Measurements from ENCODE around the gene MCM5.
A peak's percentile ranks its signal among the peaks of the same experiment; 100 is the strongest.

MCM5 gene

GRCh38 chr22:35411102-35411501 is 11.2 kb downstream of the MCM5 start:
- Histone ChIP-seq H3K9ac (peak overlapping the region; percentile 73 to 85 (median 81)), H3K27me3 (no peaks in the 10 kb centered on the region), H3K27ac (peak overlapping the region; percentile 84 to 95 (median 92)), H3K4me3 (peak overlapping the region in 8 of 10 experiments; percentile 16 to 61 (median 45); a peak in 15 of 20 replicates), H3K4me1 (peaks cover 28 to 73% (median 66%) of the 10 kb centered on the region in 10 experiments), H3K9me3 (replicated peaks in 1 of 11) (no peaks in the 10 kb centered on the region), H4K20me1 (peaks cover 0 to 36% (median 15%) of the 10 kb centered on the region in 11 experiments; a peak in 9 of 22 replicates), H3K36me3 (peaks cover 48 to 95% (median 92%) of the 10 kb centered on the region in 11 experiments), H3K4me2 (peak overlapping the region; percentile 82 to 98 (median 93))
- no peak for TF ChIP-seq Cebpa-rat (IDR thresholded peaks at IDR 0.05)

DNA sequence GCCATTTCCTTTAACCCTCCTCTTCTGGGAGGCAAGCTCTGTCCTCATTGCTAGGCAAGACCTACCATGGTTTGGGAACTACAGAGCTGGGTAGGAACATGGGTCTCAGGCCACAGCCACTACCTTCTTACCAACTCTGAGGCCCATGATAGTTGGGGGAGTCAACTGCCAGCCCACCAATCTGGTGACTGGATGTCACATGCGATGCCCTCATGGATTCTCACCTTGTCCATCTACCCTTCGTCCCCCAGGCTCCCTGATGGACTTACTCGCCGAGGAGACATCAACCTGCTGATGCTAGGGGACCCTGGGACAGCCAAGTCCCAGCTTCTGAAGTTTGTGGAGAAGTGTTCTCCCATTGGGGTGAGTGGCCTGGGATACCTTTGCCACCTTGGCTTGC is 13.7 kb downstream of the MCM5 start:
- peaks cover 28 to 64% (median 45%) of the 10 kb centered on the region in 10 experiments for H3K4me1 ChIP-seq
- peak overlapping the region in 5 of 11 experiments; percentile 10 to 28 (median 18); a peak in 4 of 22 replicates for H3K27ac ChIP-seq
- H3K9me3 ChIP-seq (replicated peaks in 1 of 11): no peaks in the 10 kb centered on the region
- no peak overlapping the region for H3K4me2 ChIP-seq
- H3K27me3 ChIP-seq: no peaks in the 10 kb centered on the region
- TF ChIP-seq Cebpa-rat (IDR thresholded peaks at IDR 0.05): no peak
- 0 out of 22 replicates have a peak overlapping the region, but pooled peaks of 2 of the 11 experiments have one; percentile 9 to 10 for H3K9ac ChIP-seq
- H4K20me1 ChIP-seq: peaks cover 0 to 54% (median 35%) of the 10 kb centered on the region in 11 experiments; a peak in 12 of 22 replicates
- H3K36me3 ChIP-seq: peaks cover 65 to 95% (median 92%) of the 10 kb centered on the region in 11 experiments
- no peak overlapping the region for H3K4me3 ChIP-seq

DNA sequence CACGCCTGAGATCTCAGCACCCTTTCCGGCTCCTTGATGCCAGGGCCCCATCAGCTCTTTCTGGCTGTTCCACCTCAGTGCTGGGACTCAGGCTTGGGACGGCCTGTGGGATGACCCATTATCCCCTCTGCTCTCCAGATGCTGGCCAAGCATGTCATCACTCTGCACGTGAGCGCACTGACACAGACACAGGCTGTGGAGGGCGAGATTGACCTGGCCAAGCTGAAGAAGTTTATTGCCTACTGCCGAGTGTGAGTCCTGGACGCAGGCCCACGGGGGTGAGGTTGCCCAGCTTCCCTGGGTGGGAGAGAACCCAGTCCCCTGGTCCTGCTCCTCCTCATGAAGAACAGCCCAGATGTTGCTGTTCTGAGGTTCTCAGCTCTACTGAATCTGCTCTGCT is 17.7 kb downstream of the MCM5 start:
- Histone ChIP-seq H4K20me1 (peaks cover 0 to 81% (median 51%) of the 10 kb centered on the region in 11 experiments; a peak in 17 of 22 replicates), H3K9me3 (replicated peaks in 1 of 11) (no peaks in the 10 kb centered on the region), H3K4me1 (peaks cover 0 to 33% (median 12%) of the 10 kb centered on the region in 10 experiments; a peak in 14 of 20 replicates), H3K27ac (peak overlapping the region in 6 of 11 experiments; percentile 2 to 53 (median 34); a peak in 6 of 22 replicates), H3K36me3 (peaks cover 96 to 100% (median 99%) of the 10 kb centered on the region in 11 experiments), H3K27me3 (no peaks in the 10 kb centered on the region), H3K9ac (peak overlapping the region in 3 of 11 experiments; percentile 8 to 23 (median 17); a peak in 4 of 22 replicates), H3K4me3 (no peak overlapping the region), H3K4me2 (peak overlapping the region in 4 of 11 experiments; percentile 11 to 48 (median 24); a peak in 3 of 22 replicates)
- TF ChIP-seq Cebpa-rat (IDR thresholded peaks at IDR 0.05): no peak

DNA sequence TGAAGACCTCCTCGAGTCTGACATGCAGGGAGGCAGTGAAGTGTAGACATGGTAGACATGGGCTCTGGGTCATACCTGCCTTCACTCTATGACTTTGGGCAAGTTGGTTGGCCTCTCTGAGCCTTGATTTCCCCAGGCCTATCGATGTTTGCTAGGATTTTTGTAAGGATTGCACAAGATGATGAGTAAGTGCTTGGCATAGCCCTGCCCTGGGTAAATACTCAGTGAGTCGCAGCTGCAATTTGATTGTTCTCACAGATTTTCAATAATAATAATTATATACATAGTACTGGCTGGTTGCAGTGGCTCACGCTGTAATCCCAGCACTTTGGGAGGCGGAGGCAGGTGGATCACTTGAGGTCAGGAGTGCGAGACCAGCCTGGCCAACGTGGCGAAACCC is 18.1 kb downstream of the MCM5 start:
- Histone ChIP-seq H3K4me1 (peaks cover 0 to 30% (median 11%) of the 10 kb centered on the region in 10 experiments; a peak in 12 of 20 replicates), H3K4me2 (peak overlapping the region in 4 of 11 experiments; percentile 11 to 48 (median 24); a peak in 3 of 22 replicates), H3K9me3 (replicated peaks in 1 of 11) (no peaks in the 10 kb centered on the region), H3K36me3 (peaks cover 98 to 100% (median 100%) of the 10 kb centered on the region in 11 experiments), H3K9ac (peak overlapping the region in 1 of 11 experiments; percentile 17; a peak in 2 of 22 replicates), H3K27me3 (no peaks in the 10 kb centered on the region), H4K20me1 (peaks cover 0 to 85% (median 56%) of the 10 kb centered on the region in 11 experiments; a peak in 17 of 22 replicates), H3K4me3 (no peak overlapping the region), H3K27ac (peak overlapping the region in 6 of 11 experiments; percentile 2 to 53 (median 34); a peak in 6 of 22 replicates)
- TF ChIP-seq Cebpa-rat (IDR thresholded peaks at IDR 0.05): no peak

GRCh38 chr22:35418731-35419130 is 18.8 kb downstream of the MCM5 start:
- peaks cover 0 to 27% (median 11%) of the 10 kb centered on the region in 10 experiments; a peak in 12 of 20 replicates for H3K4me1 ChIP-seq
- H3K9me3 ChIP-seq (replicated peaks in 1 of 11): no peaks in the 10 kb centered on the region
- TF ChIP-seq Cebpa-rat (IDR thresholded peaks at IDR 0.05): no peak
- H4K20me1 ChIP-seq: peaks cover 0 to 87% (median 62%) of the 10 kb centered on the region in 11 experiments; a peak in 17 of 22 replicates
- H3K27me3 ChIP-seq: no peaks in the 10 kb centered on the region
- H3K4me3 ChIP-seq: no peak overlapping the region
- H3K9ac ChIP-seq: peak overlapping the region in 5 of 11 experiments; percentile 4 to 63 (median 15); a peak in 7 of 22 replicates
- H3K36me3 ChIP-seq: peaks cover 98 to 100% (median 100%) of the 10 kb centered on the region in 11 experiments
- peak overlapping the region in 6 of 11 experiments; percentile 2 to 53 (median 42); a peak in 8 of 22 replicates for H3K4me2 ChIP-seq
- H3K27ac ChIP-seq: peak overlapping the region in 9 of 11 experiments; percentile 10 to 61 (median 39); a peak in 12 of 22 replicates

- Histone ChIP-seq H3K4me1 (peaks cover 0 to 32% (median 11%) of the 10 kb centered on the region in 10 experiments; a peak in 12 of 20 replicates), H3K4me2 (no peak overlapping the region), H3K9ac (no peak overlapping the region), H4K20me1 (peaks cover 0 to 91% (median 72%) of the 10 kb centered on the region in 11 experiments; a peak in 17 of 22 replicates), H3K4me3 (no peak overlapping the region), H3K36me3 (peaks cover 98 to 100% (median 100%) of the 10 kb centered on the region in 11 experiments), H3K27me3 (no peaks in the 10 kb centered on the region), H3K27ac (peak overlapping the region in 2 of 11 experiments; percentile 10 to 30; a peak in 1 of 22 replicates), H3K9me3 (replicated peaks in 1 of 11) (no peaks in the 10 kb centered on the region)
- no peak for TF ChIP-seq Cebpa-rat (IDR thresholded peaks at IDR 0.05)
Observed at GRCh38 chr22:35419756-35420155, 19.8 kb downstream of the MCM5 start.

GRCh38 chr22:35421121-35421520 is 21.2 kb downstream of the MCM5 start:
- H3K4me3 ChIP-seq: no peak overlapping the region
- no peak overlapping the region; a peak in 1 of 22 replicates for H3K9ac ChIP-seq
- no peak for TF ChIP-seq Cebpa-rat (IDR thresholded peaks at IDR 0.05)
- H3K4me1 ChIP-seq: peaks cover 6 to 41% (median 15%) of the 10 kb centered on the region in 10 experiments; a peak in 19 of 20 replicates
- no peaks in the 10 kb centered on the region for H3K27me3 ChIP-seq
- peaks cover 0 to 95% (median 80%) of the 10 kb centered on the region in 11 experiments; a peak in 18 of 22 replicates for H4K20me1 ChIP-seq
- no peaks in the 10 kb centered on the region for H3K9me3 ChIP-seq (replicated peaks in 1 of 11)
- peaks cover 95 to 100% (median 99%) of the 10 kb centered on the region in 11 experiments for H3K36me3 ChIP-seq
- H3K4me2 ChIP-seq: no peak overlapping the region
- no peak overlapping the region for H3K27ac ChIP-seq

DNA sequence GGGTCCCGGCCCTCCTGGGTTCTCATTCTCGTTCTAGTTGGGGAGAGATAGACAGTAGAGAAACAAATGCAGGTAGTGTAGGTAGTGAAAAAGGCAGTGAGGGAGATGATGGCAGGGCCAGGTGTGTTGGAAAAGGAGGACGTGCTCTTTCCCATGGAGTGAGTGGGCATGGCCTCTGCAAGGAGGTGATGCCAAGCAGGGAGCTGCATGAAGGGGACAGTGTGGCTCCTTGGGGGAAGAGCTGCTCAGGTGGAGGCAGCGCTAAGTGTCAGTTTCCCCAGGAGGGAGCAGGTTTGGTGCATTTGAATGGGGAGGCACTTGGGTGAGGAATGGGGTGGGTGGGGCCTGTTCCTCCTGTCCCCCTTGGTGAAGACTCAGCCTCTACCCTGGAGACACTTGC is 22.2 kb downstream of the MCM5 start:
- H3K27ac ChIP-seq: no peak overlapping the region
- TF ChIP-seq Cebpa-rat (IDR thresholded peaks at IDR 0.05): no peak
- peaks cover 87 to 100% (median 99%) of the 10 kb centered on the region in 11 experiments for H3K36me3 ChIP-seq
- no peaks in the 10 kb centered on the region for H3K9me3 ChIP-seq (replicated peaks in 1 of 11)
- H3K9ac ChIP-seq: no peak overlapping the region
- H4K20me1 ChIP-seq: peaks cover 0 to 98% (median 81%) of the 10 kb centered on the region in 11 experiments; a peak in 18 of 22 replicates
- H3K4me3 ChIP-seq: no peak overlapping the region
- H3K4me1 ChIP-seq: peaks cover 14 to 47% (median 19%) of the 10 kb centered on the region in 10 experiments
- H3K4me2 ChIP-seq: no peak overlapping the region
- H3K27me3 ChIP-seq: no peaks in the 10 kb centered on the region

DNA sequence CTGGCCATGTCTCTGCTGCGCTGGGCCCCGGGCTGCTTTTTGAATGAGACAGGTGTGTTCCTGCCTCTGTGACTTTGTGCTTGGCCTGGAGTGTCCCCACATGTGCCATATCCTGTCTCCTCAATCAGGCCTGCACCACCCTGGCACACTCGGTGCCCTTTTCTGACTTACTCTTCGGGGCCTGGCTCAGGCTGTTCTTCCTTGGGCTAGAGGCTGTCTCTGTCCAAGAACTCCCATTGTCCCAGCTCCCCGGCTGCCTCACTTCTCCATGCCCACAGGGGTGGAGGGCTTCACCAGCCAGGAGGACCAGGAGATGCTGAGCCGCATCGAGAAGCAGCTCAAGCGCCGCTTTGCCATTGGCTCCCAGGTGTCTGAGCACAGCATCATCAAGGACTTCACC is 23.0 kb downstream of the MCM5 start:
- TF ChIP-seq Cebpa-rat (IDR thresholded peaks at IDR 0.05): no peak
- Histone ChIP-seq H4K20me1 (peaks cover 0 to 94% (median 73%) of the 10 kb centered on the region in 11 experiments; a peak in 18 of 22 replicates), H3K4me1 (peaks cover 14 to 39% (median 18%) of the 10 kb centered on the region in 10 experiments), H3K36me3 (peaks cover 79 to 100% (median 96%) of the 10 kb centered on the region in 11 experiments), H3K4me3 (no peak overlapping the region), H3K4me2 (no peak overlapping the region), H3K27me3 (no peaks in the 10 kb centered on the region), H3K27ac (no peak overlapping the region), H3K9me3 (replicated peaks in 1 of 11) (no peaks in the 10 kb centered on the region), H3K9ac (no peak overlapping the region)
